Measurements from ENCODE around the gene SLC17A4. TPM values are rescaled to one million over a fixed set of nuclear protein-coding genes. Genes with fewer than 3 reads are reported as not detected.

The SLC17A4 gene
- total and polyA plus RNA-seq, 2 of the 13 experiments (the other 11 are each of a cell fraction or from before 2014, with no cell fraction given), result 0.07 TPM; not detected in 1

- no peak for TF ChIP-seq KLF13 (CRISPR knock-in tag; IDR thresholded peaks at IDR 0.05)
- peak; percentile 19; the same call in 1 of the 2 replicates for TF ChIP-seq HBP1 (CRISPR knock-in tag; IDR thresholded peaks at IDR 0.05; ENCODE audit: low read depth)
- no peak for TF ChIP-seq ZNF841 (CRISPR knock-in tag; IDR thresholded peaks at IDR 0.05; ENCODE audit: borderline replicate concordance)
- peak; percentile 61; the same call in 1 of the 2 replicates for TF ChIP-seq TFAP4 (IDR thresholded peaks at IDR 0.05; ENCODE audit: borderline replicate concordance, low read depth)
- no peak for TF ChIP-seq ZBTB2 (CRISPR knock-in tag; IDR thresholded peaks at IDR 0.05; ENCODE audit: low read depth)
- TF ChIP-seq ZNF572 (CRISPR knock-in tag; IDR thresholded peaks at IDR 0.05), result no peak
- no peak for TF ChIP-seq ZSCAN20 (CRISPR knock-in tag; IDR thresholded peaks at IDR 0.05; ENCODE audit: borderline replicate concordance)
- no peak for TF ChIP-seq FUBP1 (CRISPR knock-in tag; IDR thresholded peaks at IDR 0.05; ENCODE audit: borderline replicate concordance)
- TF ChIP-seq RCOR2 (CRISPR knock-in tag; IDR thresholded peaks at IDR 0.05), result no peak
- TF ChIP-seq ZNF564 (CRISPR knock-in tag; IDR thresholded peaks at IDR 0.05), result no peak
- no peak for TF ChIP-seq ZIK1 (CRISPR knock-in tag; IDR thresholded peaks at IDR 0.05; ENCODE audit: borderline replicate concordance, low read depth)
- TF ChIP-seq NR0B2 (CRISPR knock-in tag; IDR thresholded peaks at IDR 0.05), result no peak
- TF ChIP-seq ATF5 (CRISPR knock-in tag; IDR thresholded peaks at IDR 0.05; ENCODE audit: low read depth), result no peak
- TF ChIP-seq NCOA5 (CRISPR knock-in tag; IDR thresholded peaks at IDR 0.05), result no peak
- TF ChIP-seq ZEB1 (IDR thresholded peaks at IDR 0.05; ENCODE audit: insufficient replicate concordance, low read depth), result no peak
- no peak for TF ChIP-seq HNRNPUL1 (IDR thresholded peaks at IDR 0.05; ENCODE audit: low read depth, low read length)
- no peak for TF ChIP-seq TBX2 (CRISPR knock-in tag; IDR thresholded peaks at IDR 0.05; ENCODE audit: borderline replicate concordance)
- TF ChIP-seq RAD51 (IDR thresholded peaks at IDR 0.05; ENCODE audit: borderline replicate concordance), result no peak
- TF ChIP-seq NR2F2 (IDR thresholded peaks at IDR 0.05; ENCODE audit: borderline replicate concordance, low read depth), result no peak
- TF ChIP-seq ELF4 (CRISPR knock-in tag; IDR thresholded peaks at IDR 0.05; ENCODE audit: borderline replicate concordance), result no peak
- TF ChIP-seq ZNF451 (CRISPR knock-in tag; IDR thresholded peaks at IDR 0.05), result no peak
- TF ChIP-seq TEF (CRISPR knock-in tag; IDR thresholded peaks at IDR 0.05), result no peak
- no peak for TF ChIP-seq ZSCAN31 (CRISPR knock-in tag; IDR thresholded peaks at IDR 0.05; ENCODE audit: low read depth)
Measured at GRCh38 chr6:25715794-25716193, 38.7 kb upstream of the SLC17A4 start (continued).

Measured in HepG2 (cell line).